T1000 (cell line): Measurements from ENCODE around the gene ATP8B4.
"Not testable (repeated sequence)": the region's sequence is repeated elsewhere in the genome, so short reads cannot be mapped to it uniquely, and the experiment has no call there.

ENCODE experiments used
- DNase-seq: peaks from one replicate; lab custom pipeline; 2025; ENCODE audit warnings: mixed read lengths; lab: John Stamatoyannopoulos, UW

Gene ATP8B4

GRCh38 chr15:50119063-50120040, at the start of gene ATP8B4:
Gene ATP8B4 (minus strand): TSS chr15:50119233. CDS start chr15:50106966, 12,267 bp downstream.
- no peak for DNase-seq

- no peak for DNase-seq
These were observed 49.3 kb upstream of the ATP8B4 start for GRCh38 chr15:50168379-50168778.

- DNase-seq, result no peak
These were observed 48.1 kb upstream of the ATP8B4 start for GRCh38 chr15:50167110-50167509.

GRCh38 chr15:50166216-50166615, 47.2 kb upstream of the ATP8B4 start:
- no peak for DNase-seq

- DNase-seq, result no peak
These were observed 45.4 kb upstream of the ATP8B4 start for GRCh38 chr15:50164458-50164857.

- no peak for DNase-seq
These were observed 44.8 kb upstream of the ATP8B4 start for GRCh38 chr15:50163719-50164410.

GRCh38 chr15:50162969-50163718, 44.1 kb upstream of the ATP8B4 start:
- DNase-seq, result peak; percentile 30

GRCh38 chr15:50158236-50158635, 39.2 kb upstream of the ATP8B4 start:
- not testable (repeated sequence) for DNase-seq

GRCh38 chr15:50151476-50151875, 32.4 kb upstream of the ATP8B4 start:
- no peak for DNase-seq

GRCh38 chr15:50150851-50151250, 31.8 kb upstream of the ATP8B4 start:
- DNase-seq, result no peak

GRCh38 chr15:50150349-50150748, 31.3 kb upstream of the ATP8B4 start:
- no peak for DNase-seq

GRCh38 chr15:50149090-50149489, 30.1 kb upstream of the ATP8B4 start:
- no peak for DNase-seq

- peak; percentile 38 for DNase-seq
These were observed 29.4 kb upstream of the ATP8B4 start for GRCh38 chr15:50148362-50148963.

GRCh38 chr15:50146632-50147031, 27.6 kb upstream of the ATP8B4 start:
- DNase-seq, result no peak

GRCh38 chr15:50145451-50145872, 26.4 kb upstream of the ATP8B4 start:
- DNase-seq, result no peak

GRCh38 chr15:50144341-50145120, 25.5 kb upstream of the ATP8B4 start:
- no peak for DNase-seq

GRCh38 chr15:50143255-50143860, 24.3 kb upstream of the ATP8B4 start:
- no peak for DNase-seq

GRCh38 chr15:50141856-50142255, 22.8 kb upstream of the ATP8B4 start:
- no peak for DNase-seq

- no peak for DNase-seq
These were observed 21.9 kb upstream of the ATP8B4 start for GRCh38 chr15:50140983-50141382.

GRCh38 chr15:50140098-50140497, 21.1 kb upstream of the ATP8B4 start:
- DNase-seq, result no peak

- no peak for DNase-seq
These were observed 19.4 kb upstream of the ATP8B4 start for GRCh38 chr15:50138391-50138790.
